NCI-H2029 (cell line): ENCODE measurements around the gene FOSB.
"Not testable (repeated sequence)": the region's sequence is repeated elsewhere in the genome, so short reads cannot be mapped to it uniquely, and the experiment has no call there.

ENCODE experiments used
- DNase-seq: peaks from one replicate; lab custom pipeline; 2025; lab: John Stamatoyannopoulos, UW

Gene FOSB

DNA sequence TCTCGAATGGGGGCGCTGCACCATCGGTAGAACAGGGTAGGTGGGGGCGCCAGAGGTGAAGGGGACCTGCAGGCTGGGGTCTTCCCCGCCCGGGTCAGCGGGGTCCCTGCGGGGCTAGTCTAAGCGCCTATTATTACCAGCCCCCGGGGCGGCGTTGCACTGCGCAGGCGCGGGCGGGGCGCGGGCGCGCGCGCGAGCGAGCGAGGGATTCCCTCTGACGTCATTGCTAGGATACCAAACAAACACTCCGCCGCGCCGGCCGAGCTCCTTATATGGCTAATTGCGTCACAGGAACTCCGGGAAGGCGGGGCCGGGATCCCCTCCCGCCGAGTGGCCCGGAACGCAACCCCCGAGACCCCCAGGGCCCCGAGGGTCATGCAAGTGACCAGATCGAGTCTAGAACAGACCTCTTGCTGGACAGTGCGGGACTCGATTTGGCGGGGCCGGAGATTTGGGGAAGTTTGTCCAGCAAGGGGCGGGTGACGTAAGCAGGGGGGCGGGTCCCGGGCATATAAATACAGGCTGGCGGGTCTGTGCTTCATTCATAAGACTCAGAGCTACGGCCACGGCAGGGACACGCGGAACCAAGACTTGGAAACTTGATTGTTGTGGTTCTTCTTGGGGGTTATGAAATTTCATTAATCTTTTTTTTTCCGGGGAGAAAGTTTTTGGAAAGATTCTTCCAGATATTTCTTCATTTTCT lies at the start of gene FOSB:
TSS of gene FOSB (plus strand) at position 541 of the 703 bp plus-strand sequence. CDS start 591 bp downstream, outside the sequence.
- DNase-seq = peak; percentile 91

DNA sequence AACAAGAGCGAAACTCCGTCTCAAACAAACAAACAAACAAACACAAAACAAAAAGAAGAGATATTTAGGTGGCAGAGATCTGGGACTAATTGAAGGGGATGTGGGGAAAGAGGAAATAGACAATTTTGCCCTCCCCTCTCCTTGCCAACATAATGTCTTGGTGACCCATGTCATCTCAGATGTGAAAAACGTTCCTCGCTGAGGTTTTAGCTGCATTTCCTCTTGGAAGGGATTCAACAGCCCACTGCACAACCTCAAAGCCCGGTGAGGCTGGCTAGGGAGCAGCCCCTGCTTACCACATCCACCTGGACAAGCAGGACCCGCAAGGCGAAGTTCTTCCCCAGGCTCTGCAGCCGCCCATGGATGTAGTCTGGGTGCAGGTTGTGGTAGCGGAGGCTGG lies 49.0 kb upstream of the FOSB start:
- DNase-seq = no peak

- no peak for DNase-seq
Observed at GRCh38 chr19:45419396-45419795, 48.4 kb upstream of the FOSB start.

GRCh38 chr19:45419895-45420294 lies 47.9 kb upstream of the FOSB start:
- DNase-seq = no peak

- no peak for DNase-seq
Observed at GRCh38 chr19:45420356-45420755, 47.4 kb upstream of the FOSB start.

DNA sequence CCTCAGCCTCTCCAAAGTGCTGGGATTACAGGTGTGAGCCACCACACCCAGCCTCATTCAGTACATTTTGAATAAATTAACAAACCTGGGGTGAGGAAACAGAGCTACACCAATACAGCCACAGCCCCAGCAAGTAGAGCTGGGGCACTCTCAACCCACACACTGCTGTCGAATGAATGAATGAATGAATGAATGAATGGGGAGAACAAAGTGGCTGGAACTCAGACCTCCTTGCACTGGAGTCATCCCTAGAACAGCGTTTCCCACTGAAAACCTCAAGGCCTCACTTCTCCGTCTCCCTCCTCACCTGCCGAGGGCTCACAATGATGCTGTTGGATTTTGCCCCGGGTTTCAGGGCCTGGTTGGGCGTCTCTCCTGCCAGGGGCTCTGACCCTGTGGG lies 46.9 kb upstream of the FOSB start:
- no peak for DNase-seq

- no peak for DNase-seq
Observed at GRCh38 chr19:45421947-45422498, 45.8 kb upstream of the FOSB start.

GRCh38 chr19:45423033-45423588 lies 44.7 kb upstream of the FOSB start:
- DNase-seq = no peak

DNA sequence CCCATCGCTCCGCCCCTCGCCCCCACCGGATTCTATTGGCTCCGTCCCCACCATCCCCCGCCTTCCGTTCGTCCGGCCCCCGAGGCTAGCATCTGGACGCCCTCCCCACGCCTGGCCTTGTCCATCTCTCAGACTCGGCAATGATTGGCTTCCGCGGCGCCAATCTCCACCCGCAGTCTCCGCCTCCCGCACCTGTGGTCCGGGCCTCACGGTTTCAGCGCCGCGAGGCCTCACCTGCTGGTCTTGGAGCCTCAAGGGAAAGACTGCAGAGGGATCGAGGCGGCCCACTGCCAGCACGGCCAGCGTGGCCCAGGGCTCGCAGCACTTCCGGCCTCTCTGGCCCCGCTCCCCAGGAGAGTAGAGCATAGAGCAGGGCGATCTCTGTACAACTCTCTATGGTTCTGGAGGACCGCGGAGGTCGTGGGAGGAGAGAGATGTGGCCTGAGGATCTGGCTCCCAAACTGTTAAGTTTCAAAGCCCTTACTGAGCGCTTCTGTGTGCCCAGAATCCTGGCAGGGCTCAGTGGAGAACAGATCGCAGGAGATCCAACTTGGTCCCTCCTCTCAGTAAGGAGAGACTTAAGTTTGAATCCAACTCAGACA lies 44.1 kb upstream of the FOSB start, which contains the start of gene ERCC1:
TSS of gene ERCC1 (minus strand) at position 329 of the 602 bp plus-strand sequence. CDS start 543 bp downstream, outside the sequence.
- DNase-seq = peak; percentile 97

GRCh38 chr19:45424191-45425058 lies 43.4 kb upstream of the FOSB start:
- peak; percentile 48 for DNase-seq

GRCh38 chr19:45428384-45429231 lies 39.2 kb upstream of the FOSB start:
- DNase-seq = no peak

- DNase-seq = not testable (repeated sequence)
Observed at GRCh38 chr19:45429896-45430295, 37.9 kb upstream of the FOSB start.

DNA sequence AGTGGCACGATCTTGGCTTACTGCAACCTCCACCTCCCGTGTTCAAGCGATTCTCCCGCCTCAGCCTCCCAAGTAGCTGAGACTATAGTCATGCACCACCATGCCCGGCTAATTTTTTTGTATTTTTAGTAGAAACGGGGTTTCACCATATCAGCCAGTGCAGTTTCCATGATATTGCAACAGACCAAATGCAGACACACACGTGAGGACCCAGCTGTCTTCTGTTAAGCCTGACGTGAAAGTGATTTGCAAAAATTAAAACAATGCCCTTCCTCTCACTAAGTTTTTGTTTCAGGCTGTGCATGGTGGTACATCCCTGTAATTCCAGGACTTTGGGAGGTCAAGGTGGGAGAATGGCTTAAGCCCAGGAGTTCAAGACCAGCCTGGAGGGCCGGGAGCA lies 36.8 kb upstream of the FOSB start:
- not testable (repeated sequence) for DNase-seq

GRCh38 chr19:45432543-45432942 lies 35.3 kb upstream of the FOSB start:
- not testable (repeated sequence) for DNase-seq

DNA sequence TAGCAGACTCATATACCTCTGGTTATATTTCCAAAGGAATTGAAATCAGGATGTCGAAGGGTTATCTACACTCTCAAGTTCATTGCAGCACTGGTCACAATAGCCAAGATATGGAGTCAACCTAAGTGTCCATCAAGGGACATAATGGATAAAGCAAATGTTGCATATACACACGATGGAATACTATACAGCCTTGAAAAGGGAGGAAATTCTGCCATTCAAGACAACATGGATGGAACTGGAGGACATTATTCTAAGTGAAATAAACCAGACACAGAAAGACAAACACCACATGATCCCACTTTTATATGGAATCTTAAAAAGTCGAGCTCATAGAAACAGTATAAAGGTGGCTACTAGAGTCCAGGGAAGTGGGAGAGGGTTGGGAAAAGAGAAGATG lies 30.5 kb upstream of the FOSB start:
- no peak for DNase-seq

DNA sequence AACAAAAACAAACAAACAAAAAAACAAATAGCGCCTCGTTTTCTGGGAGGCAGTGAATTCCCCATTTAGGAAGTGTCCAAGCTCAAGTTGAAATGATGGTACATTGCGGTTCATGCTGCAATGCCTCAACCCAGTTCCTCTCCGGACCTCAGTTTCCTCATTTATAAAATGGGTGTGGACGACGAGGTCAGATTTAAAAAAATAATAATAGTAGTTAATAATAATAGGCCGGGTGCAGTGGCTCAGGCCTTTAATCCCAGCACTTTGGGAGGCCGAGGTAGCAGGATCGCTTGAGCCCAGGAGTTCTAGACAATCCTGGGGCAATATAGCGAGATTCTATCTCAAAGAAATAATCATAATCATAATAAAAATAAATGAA lies 28.6 kb upstream of the FOSB start:
- DNase-seq = no peak

- no peak for DNase-seq
Observed at GRCh38 chr19:45439569-45440258, 28.1 kb upstream of the FOSB start.

DNA sequence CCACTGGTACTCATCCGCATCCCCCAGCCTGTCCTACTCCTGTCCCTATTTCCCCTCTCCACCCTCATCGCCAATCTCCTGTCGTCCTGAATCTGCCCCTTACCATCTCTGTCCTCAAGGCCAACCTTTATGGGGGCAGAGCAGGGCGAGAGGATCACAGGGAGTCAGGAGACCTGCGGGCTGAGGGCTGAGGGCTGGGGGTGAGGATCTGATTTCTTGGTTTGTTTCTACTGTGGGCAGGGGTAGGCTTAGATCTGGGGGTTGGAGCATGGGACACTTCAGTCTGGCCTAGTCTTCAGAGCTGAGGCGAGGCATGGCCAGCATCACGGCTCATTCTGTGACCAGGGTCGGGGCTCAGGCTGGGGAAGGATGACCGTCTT lies 27.5 kb upstream of the FOSB start:
- no peak for DNase-seq

GRCh38 chr19:45440873-45441654 lies 26.7 kb upstream of the FOSB start:
- DNase-seq = no peak

- no peak for DNase-seq
Observed at GRCh38 chr19:45442408-45442777, 25.4 kb upstream of the FOSB start.
